ENCODE measurements around the gene PARVB.

The PARVB gene

GRCh38 chr22:44142421-44143104, 118.5 kb downstream of the PARVB start:
- no peak for DNase-seq

- DNase-seq, result no peak
Measured at GRCh38 chr22:44143105-44143474, 119.0 kb downstream of the PARVB start.

- no peak for DNase-seq
Measured at GRCh38 chr22:44143579-44143978, 119.5 kb downstream of the PARVB start.

GRCh38 chr22:44144046-44144569, 120.0 kb downstream of the PARVB start:
- DNase-seq, result no peak

GRCh38 chr22:44145544-44145943, 121.4 kb downstream of the PARVB start:
- no peak for DNase-seq

GRCh38 chr22:44146088-44146861, 122.2 kb downstream of the PARVB start:
- no peak for DNase-seq

GRCh38 chr22:44147008-44147645, 123.0 kb downstream of the PARVB start:
- DNase-seq, result no peak

GRCh38 chr22:44147821-44148574, 123.9 kb downstream of the PARVB start:
- no peak for DNase-seq

GRCh38 chr22:44151676-44152075, 127.6 kb downstream of the PARVB start:
- DNase-seq, result no peak

GRCh38 chr22:44153710-44154109, 129.6 kb downstream of the PARVB start:
- no peak for DNase-seq

GRCh38 chr22:44154436-44154942, 130.4 kb downstream of the PARVB start:
- no peak for DNase-seq

- DNase-seq, result no peak
Measured at GRCh38 chr22:44155115-44155514, 131.0 kb downstream of the PARVB start.

GRCh38 chr22:44157916-44158618, 134.0 kb downstream of the PARVB start:
- DNase-seq, result no peak

GRCh38 chr22:44158816-44159215, 134.7 kb downstream of the PARVB start:
- no peak for DNase-seq

GRCh38 chr22:44159221-44159620, 135.1 kb downstream of the PARVB start:
- DNase-seq, result no peak

GRCh38 chr22:44159811-44160210, 135.7 kb downstream of the PARVB start:
- no peak for DNase-seq

GRCh38 chr22:44160421-44160820, 136.3 kb downstream of the PARVB start:
- DNase-seq, result no peak

GRCh38 chr22:44161673-44162072, 137.6 kb downstream of the PARVB start:
- no peak for DNase-seq

GRCh38 chr22:44162960-44163359, 138.9 kb downstream of the PARVB start:
- no peak for DNase-seq

GRCh38 chr22:44163536-44163935, 139.4 kb downstream of the PARVB start:
- DNase-seq, result no peak

GRCh38 chr22:44164031-44164430, 139.9 kb downstream of the PARVB start:
- no peak for DNase-seq

GRCh38 chr22:44165286-44165874, 141.3 kb downstream of the PARVB start:
- no peak for DNase-seq
